ENCODE measurements around the gene NCL.

NCL gene

GRCh38 chr2:231494669-231495068 is 30.4 kb upstream of the NCL start:
- no peak for DNase-seq (ENCODE audit: low read depth)
- no peak for TF ChIP-seq CTCF (IDR thresholded peaks at IDR 0.05; ENCODE audit: control insufficient read depth, insufficient read depth, low read depth, low read length, missing control alignments)
- H3K4me3 ChIP-seq (ENCODE audit: control insufficient read depth, low read depth, low read length): no peak overlapping the region

- TF ChIP-seq CTCF (IDR thresholded peaks at IDR 0.05; ENCODE audit: control insufficient read depth, insufficient read depth, low read depth, low read length, missing control alignments): no peak
These were observed 26.5 kb upstream of the NCL start for GRCh38 chr2:231490801-231491200.

GRCh38 chr2:231489990-231490389 is 25.7 kb upstream of the NCL start:
- no peak for DNase-seq (ENCODE audit: low read depth)
- peak; percentile 52 for TF ChIP-seq CTCF (IDR thresholded peaks at IDR 0.05; ENCODE audit: control insufficient read depth, insufficient read depth, low read depth, low read length, missing control alignments)
- no peak overlapping the region for H3K4me3 ChIP-seq (ENCODE audit: control insufficient read depth, low read depth, low read length)

More at GRCh38 chr2:231490801-231491200, 26.5 kb upstream of the NCL start:
- DNase-seq (ENCODE audit: low read depth): no peak
- H3K4me3 ChIP-seq (ENCODE audit: control insufficient read depth, low read depth, low read length): no peak overlapping the region

- DNase-seq (ENCODE audit: low read depth): no peak
- H3K4me3 ChIP-seq (ENCODE audit: control insufficient read depth, low read depth, low read length): no peak overlapping the region
- no peak for TF ChIP-seq CTCF (IDR thresholded peaks at IDR 0.05; ENCODE audit: control insufficient read depth, insufficient read depth, low read depth, low read length, missing control alignments)
These were observed 24.0 kb upstream of the NCL start for GRCh38 chr2:231488331-231488730.

GRCh38 chr2:231486851-231487596 is 22.7 kb upstream of the NCL start:
- no peak overlapping the region for H3K4me3 ChIP-seq (ENCODE audit: control insufficient read depth, low read depth, low read length)
- TF ChIP-seq CTCF (IDR thresholded peaks at IDR 0.05; ENCODE audit: control insufficient read depth, insufficient read depth, low read depth, low read length, missing control alignments): no peak
- no peak for DNase-seq (ENCODE audit: low read depth)

- TF ChIP-seq CTCF (IDR thresholded peaks at IDR 0.05; ENCODE audit: control insufficient read depth, insufficient read depth, low read depth, low read length, missing control alignments): no peak
- no peak overlapping the region for H3K4me3 ChIP-seq (ENCODE audit: control insufficient read depth, low read depth, low read length)
- no peak for DNase-seq (ENCODE audit: low read depth)
These were observed 19.4 kb upstream of the NCL start for GRCh38 chr2:231483398-231484329.
